K562 (cell line): ENCODE measurements around the gene LZTS2. TPM values are rescaled to one million over a fixed set of nuclear protein-coding genes. Genes with fewer than 3 reads are reported as not detected.

ENCODE experiments used
- ADNP ChIP-seq: fragments of 200-800 bp; sonication (Bioruptor generic); IDR thresholded peaks from 2 replicates; pipeline ENCODE4 v1.6.1; 2016; ENCODE audit warnings: missing genetic modification characterization, missing compliant biosample characterization
- CBFB ChIP-seq: sonication (generic); formaldehyde crosslinking; IDR thresholded peaks from 2 replicates; pipeline ENCODE4 v1.4.0; 2020; ENCODE audit warnings: mild to moderate bottlenecking, missing genetic modification reagents
- CBX8 ChIP-seq: fragments of 200-600 bp; sonication (generic); IDR thresholded peaks from 2 replicates; pipeline ENCODE4 v1.6.1; 2012; ENCODE audit warnings: borderline replicate concordance, mixed run types, low read depth, mild to moderate bottlenecking, moderate library complexity, mixed read lengths, low read length, control low read depth, inconsistent platforms; ENCODE audit not compliant: poor library complexity, severe bottlenecking; ENCODE audit errors: extremely low read depth
- ERF ChIP-seq: fragments of 450-650 bp; formaldehyde crosslinking; IDR thresholded peaks from 2 replicates; pipeline ENCODE4 v1.4.0; 2020; ENCODE audit warnings: mild to moderate bottlenecking, mixed read lengths
- EWSR1 ChIP-seq: fragments of 450-650 bp; IDR thresholded peaks from 2 replicates; pipeline ENCODE4 v1.6.1; 2018; ENCODE audit warnings: borderline replicate concordance, mild to moderate bottlenecking, low read depth, moderate library complexity; ENCODE audit not compliant: partially characterized antibody
- HSF4 ChIP-seq: fragments of 250-450 bp; sonication (Bioruptor Pico); IDR thresholded peaks from 2 replicates; pipeline ENCODE4 v2.1.2; 2022; ENCODE audit warnings: mild to moderate bottlenecking, moderate library complexity, borderline replicate concordance
- JUND ChIP-seq, 2 experiments: IDR thresholded peaks; 2 replicates in 1 of 2; 3 replicates in 1 of 2; pipeline ENCODE4 v1.6.1; 2011; ENCODE audit warnings: borderline replicate concordance in 2 of 2, low read depth in 2 of 2, low read length in 2 of 2, improper control_type of control experiment in 1 of 2, missing biosample characterization in 1 of 2, missing genetic modification characterization in 1 of 2, missing genetic modification reagents in 1 of 2
- KAT2B ChIP-seq: IDR thresholded peaks from one replicate; pipeline ENCODE4 v1.6.1; 2012; ENCODE audit warnings: low read depth, mild to moderate bottlenecking, control low read depth, inconsistent platforms, low read length, moderate library complexity
- MIER1 ChIP-seq: fragments of 450-650 bp; IDR thresholded peaks from 2 replicates; pipeline ENCODE4 v1.6.1; 2016; ENCODE audit warnings: antibody characterized with exemption, mild to moderate bottlenecking, low read depth
- SREBF1 ChIP-seq: fragments of 150-350 bp; IDR thresholded peaks from 2 replicates; pipeline ENCODE4 v1.6.1; 2014; ENCODE audit warnings: antibody characterized with exemption, low read depth, low read length, borderline replicate concordance
- TEAD4 ChIP-seq, 2 experiments: sonication (generic) in 1 of 2; formaldehyde crosslinking in 1 of 2; IDR thresholded peaks; 2 replicates each; pipeline versions ENCODE4 v1.6.1 to v1.8.0; 2012 to 2022; ENCODE audit warnings: borderline replicate concordance in 1 of 2, inconsistent platforms in 1 of 2, low read length in 1 of 2, mild to moderate bottlenecking in 1 of 2, missing genetic modification reagents in 1 of 2
- ZNF121 ChIP-seq: sonication (generic); formaldehyde crosslinking; conservative IDR thresholded peaks from 2 replicates; pipeline ENCODE4 v1.8.0; 2022; ENCODE audit warnings: missing genetic modification reagents
- ZNF140 ChIP-seq: fragments of 250-450 bp; sonication (Bioruptor Pico); IDR thresholded peaks from 2 replicates; pipeline ENCODE4 v1.8.0; 2021; ENCODE audit warnings: moderate library complexity, mild to moderate bottlenecking, inconsistent platforms
- ZNF668 ChIP-seq: fragments of 250-450 bp; sonication (Bioruptor Pico); IDR thresholded peaks from 2 replicates; pipeline ENCODE4 v1.8.0; 2022; ENCODE audit warnings: mild to moderate bottlenecking, inconsistent platforms
- polyA plus RNA-seq, 8 experiments: library from polyadenylated mRNA; depleted of rRNA in 4 of 8; stranded (reverse) in 5 of 8; unstranded in 3 of 8; fragments of >200 nt; fragmentation: Nextera tagmentation in 2 of 8; fragmentation: Illumina TruSeq in 1 of 8; extraction: Ambion mirVana in 2 of 8; extraction: Trizol in 1 of 8; gene quantifications; 2 replicates each; pipeline versions ENCODE4 v1.2.1 to v1.2.3, GENCODE V29; 2011 to 2014; ENCODE audit warnings: inconsistent platforms in 1 of 8, missing spikeins in 1 of 8
- total RNA-seq, 7 experiments: library from RNA; depleted of rRNA in 6 of 7; stranded (reverse); fragments of >200 nt in 6 of 7; fragmentation: Illumina TruSeq in 2 of 7; extraction: Trizol in 2 of 7; gene quantifications; 2 replicates each; pipeline versions ENCODE4 v1.2.1 to v1.2.3, GENCODE V29; 2011 to 2021; ENCODE audit warnings: low replicate concordance in 1 of 7
- TF ChIP-seq, protein P1 (sequence below), 2 experiments: IDR thresholded peaks in 1 of 2; conservative IDR thresholded peaks in 1 of 2; 2 replicates each; pipeline ENCODE4 v1.6.1; 2016; ENCODE audit warnings: low read depth in 2 of 2, mild to moderate bottlenecking in 1 of 2, missing compliant biosample characterization in 1 of 2, missing genetic modification characterization in 1 of 2, moderate library complexity in 1 of 2
- TF ChIP-seq, protein P2 (sequence below): fragments of 450-650 bp; IDR thresholded peaks from 2 replicates; pipeline ENCODE4 v1.7.1; 2018; ENCODE audit warnings: mild to moderate bottlenecking, low read depth; ENCODE audit not compliant: partially characterized antibody

The LZTS2 gene
- total and polyA plus RNA-seq, 9 of the 15 experiments (the other 6 are each of a cell fraction or from before 2014, with no cell fraction given): 0.23 to 42.5 (median 14.7) TPM

DNA sequence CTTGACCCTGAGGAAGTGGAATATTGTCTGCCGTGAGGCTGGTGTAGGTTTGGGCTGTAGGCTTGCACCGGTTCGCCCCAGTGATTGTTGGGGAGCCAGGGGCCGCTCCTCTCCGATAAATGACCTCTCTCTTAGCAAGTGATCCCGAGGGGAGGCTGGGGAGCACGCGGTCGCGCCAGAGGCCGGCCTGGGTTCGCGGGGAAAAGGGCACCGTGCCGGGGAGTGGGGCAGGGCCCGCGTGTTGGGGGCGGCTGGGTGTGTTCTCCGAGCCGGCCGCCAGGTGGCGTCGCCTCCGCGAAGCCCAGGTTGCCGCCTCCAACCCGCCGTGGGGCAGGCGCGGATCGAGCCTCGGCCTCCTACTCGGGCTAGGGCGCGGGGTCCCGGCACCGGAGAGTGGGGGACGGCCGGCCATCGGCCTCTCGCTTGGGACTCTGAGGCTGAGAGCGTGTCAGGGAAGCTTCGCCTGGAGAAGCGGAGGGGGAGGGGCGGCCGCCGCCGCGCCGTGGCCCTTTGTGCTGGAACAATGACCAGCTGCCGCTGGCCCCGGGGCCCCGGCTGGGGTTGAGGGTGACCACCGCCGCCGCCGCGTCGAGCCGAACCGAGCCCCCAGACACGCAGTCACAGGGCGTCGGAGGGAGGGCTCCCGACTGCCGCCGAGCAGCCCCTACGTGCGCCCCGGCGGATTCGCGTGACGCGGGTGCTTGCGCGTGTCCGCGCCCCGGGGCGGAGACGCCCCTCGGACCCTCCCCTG lies 442 bp upstream of the LZTS2 start (continued):
- TF ChIP-seq, protein P1, sequence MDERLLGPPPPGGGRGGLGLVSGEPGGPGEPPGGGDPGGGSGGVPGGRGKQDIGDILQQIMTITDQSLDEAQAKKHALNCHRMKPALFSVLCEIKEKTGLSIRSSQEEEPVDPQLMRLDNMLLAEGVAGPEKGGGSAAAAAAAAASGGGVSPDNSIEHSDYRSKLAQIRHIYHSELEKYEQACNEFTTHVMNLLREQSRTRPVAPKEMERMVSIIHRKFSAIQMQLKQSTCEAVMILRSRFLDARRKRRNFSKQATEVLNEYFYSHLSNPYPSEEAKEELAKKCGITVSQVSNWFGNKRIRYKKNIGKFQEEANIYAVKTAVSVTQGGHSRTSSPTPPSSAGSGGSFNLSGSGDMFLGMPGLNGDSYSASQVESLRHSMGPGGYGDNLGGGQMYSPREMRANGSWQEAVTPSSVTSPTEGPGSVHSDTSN (CRISPR knock-in tag; IDR thresholded peaks at IDR 0.05; ENCODE audit: low read depth): no peak
- TF ChIP-seq, protein P1 (tag; conservative IDR thresholded peaks at IDR 0.05; ENCODE audit: low read depth): no peak
- TF ChIP-seq KAT2B (no peak), MIER1 (no peak), ERF (CRISPR knock-in tag) (peak; percentile 58; the same call in 1 of the 2 replicates), TEAD4 (IDR thresholded peaks at IDR 0.05; ENCODE audit: low read length) (no peak), TEAD4 (CRISPR knock-in tag; IDR thresholded peaks at IDR 0.05; ENCODE audit: borderline replicate concordance) (no peak), SREBF1 (no peak), ADNP (no peak), ZNF668 (CRISPR knock-in tag) (no peak), ZNF140 (CRISPR knock-in tag) (no peak), CBFB (no peak), HSF4 (CRISPR knock-in tag) (no peak), JUND (IDR thresholded peaks at IDR 0.05; ENCODE audit: borderline replicate concordance, low read depth, low read length) (no peak), JUND (tag; IDR thresholded peaks at IDR 0.05; ENCODE audit: borderline replicate concordance, low read depth, low read length) (no peak), CBX8 (no peak), ZNF121 (CRISPR knock-in tag) (no peak), EWSR1 (no peak)
- TF ChIP-seq, protein P2, sequence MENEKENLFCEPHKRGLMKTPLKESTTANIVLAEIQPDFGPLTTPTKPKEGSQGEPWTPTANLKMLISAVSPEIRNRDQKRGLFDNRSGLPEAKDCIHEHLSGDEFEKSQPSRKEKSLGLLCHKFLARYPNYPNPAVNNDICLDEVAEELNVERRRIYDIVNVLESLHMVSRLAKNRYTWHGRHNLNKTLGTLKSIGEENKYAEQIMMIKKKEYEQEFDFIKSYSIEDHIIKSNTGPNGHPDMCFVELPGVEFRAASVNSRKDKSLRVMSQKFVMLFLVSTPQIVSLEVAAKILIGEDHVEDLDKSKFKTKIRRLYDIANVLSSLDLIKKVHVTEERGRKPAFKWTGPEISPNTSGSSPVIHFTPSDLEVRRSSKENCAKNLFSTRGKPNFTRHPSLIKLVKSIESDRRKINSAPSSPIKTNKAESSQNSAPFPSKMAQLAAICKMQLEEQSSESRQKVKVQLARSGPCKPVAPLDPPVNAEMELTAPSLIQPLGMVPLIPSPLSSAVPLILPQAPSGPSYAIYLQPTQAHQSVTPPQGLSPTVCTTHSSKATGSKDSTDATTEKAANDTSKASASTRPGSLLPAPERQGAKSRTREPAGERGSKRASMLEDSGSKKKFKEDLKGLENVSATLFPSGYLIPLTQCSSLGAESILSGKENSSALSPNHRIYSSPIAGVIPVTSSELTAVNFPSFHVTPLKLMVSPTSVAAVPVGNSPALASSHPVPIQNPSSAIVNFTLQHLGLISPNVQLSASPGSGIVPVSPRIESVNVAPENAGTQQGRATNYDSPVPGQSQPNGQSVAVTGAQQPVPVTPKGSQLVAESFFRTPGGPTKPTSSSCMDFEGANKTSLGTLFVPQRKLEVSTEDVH: no peak
